DMS53 (cell line): Measurements from ENCODE around the gene NPHP4.

ENCODE experiments used
- DNase-seq: peaks from one replicate; lab custom pipeline; 2025; lab: John Stamatoyannopoulos, UW

The NPHP4 gene

DNA sequence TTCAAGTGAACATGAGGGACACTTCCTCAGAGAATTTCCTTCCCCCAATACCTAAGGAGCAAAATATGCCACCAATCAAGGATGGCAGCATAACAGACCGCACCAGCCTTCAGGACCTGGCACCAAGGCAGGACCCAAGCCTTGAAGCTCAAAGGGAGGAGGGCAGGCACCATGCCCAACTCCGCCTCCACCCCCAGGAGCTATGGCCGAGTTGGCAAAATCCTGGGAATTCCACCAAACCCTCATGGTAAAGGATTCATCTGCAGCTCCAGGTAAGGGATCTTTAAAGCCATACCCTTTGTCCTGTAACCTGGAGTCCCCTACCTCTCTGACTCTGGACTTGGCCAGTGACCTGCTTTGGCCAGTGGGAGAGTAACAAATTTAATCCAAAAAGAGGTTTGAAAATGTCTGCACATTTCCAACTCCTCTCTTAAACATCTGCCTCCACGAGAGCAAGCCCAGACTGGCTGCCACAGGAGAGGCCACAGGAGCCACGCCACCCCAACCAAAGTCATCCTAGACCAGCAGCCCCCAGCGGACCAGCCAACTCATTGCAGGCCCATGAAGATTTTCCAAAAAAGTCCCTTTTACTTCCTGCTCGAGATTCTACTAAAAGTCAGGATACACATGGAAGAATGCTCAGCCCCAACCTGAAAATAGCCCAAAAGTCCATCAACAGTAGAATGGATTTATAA is 41.9 kb downstream of the NPHP4 start:
- DNase-seq: no peak

DNA sequence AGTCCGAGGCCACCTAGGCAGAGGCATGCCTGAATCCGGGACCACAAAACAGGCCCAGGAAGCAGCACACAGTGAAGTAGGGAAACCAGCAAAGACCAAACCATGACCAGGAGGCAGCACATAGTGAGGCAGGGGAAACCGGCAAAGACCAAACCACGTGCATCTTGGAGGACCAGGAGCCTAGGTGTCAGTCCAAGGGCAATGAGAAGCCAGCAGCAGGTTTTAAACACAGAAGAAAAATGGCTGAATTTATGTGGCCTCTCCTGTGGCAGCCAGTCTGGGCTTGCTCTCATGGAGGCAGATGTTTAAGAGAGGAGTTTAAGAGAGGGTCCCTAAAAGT is 42.5 kb downstream of the NPHP4 start:
- no peak for DNase-seq

DNA sequence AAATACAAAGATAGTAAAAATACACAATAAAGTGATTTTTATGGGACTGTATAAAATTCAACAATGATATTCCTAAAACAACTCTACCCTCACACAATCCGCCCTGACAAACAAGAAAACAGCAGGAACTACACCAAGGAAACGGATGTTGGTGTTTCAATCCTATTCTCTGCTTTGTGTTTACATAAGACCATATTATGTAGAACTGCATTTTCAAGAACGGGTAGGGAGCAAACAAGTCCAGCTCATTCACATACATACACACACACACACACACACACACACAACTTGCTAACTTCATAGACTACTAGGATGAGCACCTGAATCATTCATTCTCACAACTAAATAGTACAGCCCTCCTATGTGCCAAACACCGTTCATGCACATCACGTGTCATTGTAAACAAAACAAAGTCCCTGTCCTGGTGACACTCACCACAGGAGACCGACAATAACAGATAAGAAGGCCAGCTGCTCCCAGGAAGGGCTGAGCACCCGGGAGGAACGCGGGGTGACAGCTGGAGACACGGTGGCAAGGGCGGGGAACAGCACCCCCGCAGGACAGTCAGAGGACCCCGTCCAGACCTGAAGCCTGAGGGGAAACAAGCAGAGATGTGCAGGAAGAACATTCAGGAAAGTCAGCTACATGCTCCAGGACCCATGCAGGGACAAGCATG is 43.0 kb downstream of the NPHP4 start:
- peak; percentile 90 for DNase-seq

DNA sequence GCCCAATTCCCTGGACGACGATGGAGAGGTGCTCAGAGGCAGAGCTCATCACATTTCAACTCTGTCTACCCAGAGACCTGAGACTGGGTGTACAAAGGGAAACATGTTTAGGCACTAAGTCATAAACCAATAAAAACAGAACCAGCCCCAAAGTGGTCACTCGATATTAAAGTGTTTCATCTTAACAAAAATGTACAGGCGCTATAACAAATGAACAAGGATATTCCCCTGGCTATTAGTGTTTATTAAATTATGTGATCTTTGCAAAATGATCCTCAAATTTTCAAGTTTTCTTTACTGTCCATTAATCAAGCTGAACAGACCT is 43.6 kb downstream of the NPHP4 start:
- no peak for DNase-seq

DNA sequence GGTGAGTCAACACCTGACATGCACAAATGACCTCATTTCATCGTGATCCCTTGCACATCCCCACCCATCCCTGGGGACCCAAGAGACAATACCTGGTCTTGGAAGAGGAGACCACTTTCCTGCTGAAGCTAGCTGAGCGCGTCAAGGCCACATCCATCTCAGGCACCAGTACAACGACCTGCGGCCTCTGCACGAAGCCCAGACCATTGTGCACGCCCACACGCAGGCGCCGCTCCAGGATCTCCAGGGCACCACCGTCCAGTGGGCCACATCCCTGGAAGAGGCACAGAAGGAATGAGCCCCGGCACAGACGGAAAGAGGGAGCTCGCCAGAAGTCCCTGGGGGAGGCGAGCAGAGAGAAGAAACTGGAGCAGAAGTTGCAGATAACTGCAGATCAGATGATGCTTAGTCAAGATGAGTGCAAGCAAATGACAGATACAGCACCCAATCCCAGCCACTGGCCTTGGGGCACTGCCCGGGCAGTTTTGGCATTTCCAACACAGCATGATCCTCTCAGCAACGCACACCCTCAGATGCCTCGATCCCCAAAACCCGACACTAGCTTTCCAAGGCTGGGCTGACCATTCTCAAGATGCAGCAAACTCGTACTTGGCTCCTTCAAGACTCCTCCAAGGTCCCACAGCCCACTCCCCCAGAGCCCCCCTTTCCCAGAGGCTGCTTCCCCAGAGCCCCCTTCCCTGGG is 44.1 kb downstream of the NPHP4 start:
- no peak for DNase-seq

DNA sequence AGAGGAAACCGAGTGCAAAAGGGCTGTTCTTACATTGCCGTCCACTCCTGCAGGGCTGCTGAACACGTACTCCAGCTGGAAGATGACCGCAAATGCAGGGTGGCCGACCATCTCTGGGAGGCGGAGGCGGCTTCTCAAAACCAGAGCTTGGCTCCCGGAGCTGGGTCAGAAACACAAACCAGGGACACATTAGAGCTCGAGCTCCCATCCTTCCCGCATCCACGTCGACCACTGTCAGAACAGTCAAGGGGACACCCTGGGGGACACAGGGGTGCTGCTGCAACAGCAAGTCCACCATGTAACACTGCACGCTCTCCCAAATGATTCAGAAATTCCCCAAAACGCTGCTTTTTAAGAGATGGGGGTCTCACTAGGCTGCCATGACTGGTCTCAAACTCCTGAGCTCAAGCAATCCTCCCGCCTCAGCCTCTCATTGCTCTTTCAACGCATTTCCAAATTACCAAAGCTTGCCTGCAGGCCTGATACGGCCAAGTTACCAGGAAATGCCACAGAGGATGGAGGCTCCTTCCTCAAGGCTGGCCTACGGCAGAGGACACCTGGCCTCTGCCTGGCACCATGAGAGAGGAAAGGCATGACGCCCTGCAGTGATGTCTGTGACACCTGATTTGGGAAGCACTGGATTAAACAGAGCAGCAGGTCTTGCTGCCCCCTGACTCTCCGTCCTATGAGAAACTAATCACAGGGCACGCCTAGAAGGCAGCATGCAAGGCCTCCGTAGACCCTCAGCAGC is 45.0 kb downstream of the NPHP4 start:
- DNase-seq: no peak

DNA sequence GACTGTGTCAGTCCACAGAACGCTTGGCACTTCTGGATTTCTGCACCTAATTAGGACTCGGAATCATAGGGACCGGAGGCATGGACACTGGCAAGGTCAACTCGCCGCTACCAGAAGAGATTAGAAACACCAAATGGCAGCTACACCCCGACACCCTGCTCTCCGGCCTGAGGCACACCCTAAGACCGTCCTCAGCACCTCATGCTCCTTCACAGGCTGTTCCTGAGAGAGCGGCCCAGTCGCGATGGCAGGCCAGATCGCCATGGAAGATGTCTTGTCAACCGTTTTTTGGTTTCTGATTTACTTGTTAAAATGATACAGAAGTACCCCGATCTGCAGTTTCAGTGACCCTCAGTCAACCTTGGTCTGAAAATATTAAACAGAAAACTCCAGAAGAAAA is 46.8 kb downstream of the NPHP4 start:
- no peak for DNase-seq

DNA sequence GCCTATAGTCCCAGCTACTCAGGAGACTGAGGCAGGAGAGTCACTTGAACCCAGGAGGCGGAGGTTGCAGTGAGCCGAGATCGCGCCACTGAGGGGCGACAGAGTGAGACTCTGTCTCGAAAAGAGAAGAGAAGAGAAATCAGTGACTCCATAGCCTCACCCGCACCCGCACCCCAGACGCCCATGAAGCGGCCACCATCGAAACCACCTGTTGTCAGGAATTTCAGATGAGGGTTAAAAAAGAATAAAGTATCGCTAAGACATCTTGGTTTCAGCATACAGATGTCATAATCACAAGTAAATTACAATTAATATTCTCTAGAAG is 47.4 kb downstream of the NPHP4 start:
- no peak for DNase-seq

DNA sequence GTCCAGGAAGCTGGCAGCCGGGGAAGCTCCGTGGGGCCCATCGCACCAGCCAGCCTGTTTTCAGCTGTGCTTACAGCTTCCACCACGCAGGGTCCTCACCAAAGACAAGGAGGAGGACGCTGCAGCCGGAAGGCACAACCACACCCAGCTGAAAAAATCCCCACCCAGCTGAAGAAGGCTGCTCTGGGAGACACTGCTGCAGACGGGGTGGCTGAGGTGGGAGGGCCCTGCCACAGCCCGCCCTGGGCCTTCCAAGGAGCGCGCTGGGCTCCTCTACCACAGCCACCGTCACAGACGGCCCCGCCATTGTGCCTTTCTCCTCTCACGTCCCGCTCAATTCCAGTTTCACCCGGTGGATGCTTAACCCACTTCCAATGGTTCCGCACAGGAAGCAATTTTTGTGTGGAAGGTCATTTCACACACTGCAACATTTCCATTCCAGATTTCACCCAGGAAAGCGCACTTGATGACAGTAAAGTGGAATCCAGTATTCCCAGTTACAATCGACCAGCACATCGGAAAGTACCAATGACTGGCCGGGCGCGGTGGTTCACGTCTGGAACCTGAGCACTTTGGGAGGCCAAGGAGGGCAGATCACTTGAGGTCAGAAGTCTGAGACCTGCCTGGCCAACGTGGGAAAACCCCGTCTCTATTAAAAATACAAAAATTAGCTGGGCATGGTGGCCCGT is 47.9 kb downstream of the NPHP4 start:
- DNase-seq: no peak

DNA sequence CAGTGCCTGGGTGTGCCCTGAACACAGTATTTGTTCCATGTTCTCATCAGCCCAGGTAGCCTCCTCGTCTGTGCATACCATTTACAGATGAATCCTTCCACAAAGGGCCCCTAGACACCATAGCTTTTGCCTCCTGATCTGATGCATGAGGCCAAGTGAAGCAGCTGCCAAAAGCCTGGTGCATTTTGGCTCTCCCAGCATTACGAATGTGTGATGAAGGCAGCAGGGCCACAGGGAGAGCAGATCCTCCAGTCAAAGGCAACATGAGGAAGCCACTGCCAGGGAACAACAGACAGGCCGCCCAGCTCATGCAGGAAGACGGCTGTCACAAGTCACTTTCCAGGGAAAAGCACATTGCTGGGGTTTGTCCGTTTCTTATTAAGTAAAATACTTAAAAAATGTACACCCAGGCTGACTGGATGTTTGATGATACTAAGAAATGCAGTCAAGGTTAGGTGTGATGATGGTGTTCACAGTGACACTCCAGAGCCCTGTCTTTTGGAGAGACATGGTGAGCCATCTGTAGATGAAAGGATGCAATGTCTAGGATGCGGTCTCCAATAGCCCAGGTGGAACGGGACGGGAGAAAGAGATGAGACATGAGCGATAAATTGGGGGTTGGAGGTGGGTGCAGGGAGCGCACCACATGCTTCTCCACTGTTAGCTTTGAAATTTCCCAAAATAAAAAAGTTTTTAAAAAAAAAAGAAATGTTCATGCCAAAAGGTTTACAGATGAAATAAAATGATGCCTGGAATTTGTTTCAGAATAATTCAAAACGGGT is 48.7 kb downstream of the NPHP4 start:
- no peak for DNase-seq

DNA sequence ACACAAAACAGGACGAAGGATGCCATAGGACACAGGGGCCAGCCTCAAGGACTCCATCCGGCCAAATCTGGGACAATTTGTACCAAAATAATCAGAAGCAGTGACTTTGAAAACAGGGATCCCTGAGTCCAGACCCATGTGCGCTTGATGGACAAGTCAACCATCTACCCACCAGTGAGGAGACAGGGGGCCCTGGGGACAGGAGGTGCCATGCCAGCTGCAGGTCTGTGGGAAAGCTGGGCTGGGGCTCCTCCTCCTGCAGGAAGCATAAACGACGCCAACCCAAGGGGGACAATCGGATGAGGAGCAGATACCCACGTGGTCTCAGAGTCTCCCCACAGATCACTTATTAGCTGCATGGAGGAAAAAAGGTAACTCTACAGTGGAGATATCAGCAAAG is 50.6 kb downstream of the NPHP4 start:
- no peak for DNase-seq

DNA sequence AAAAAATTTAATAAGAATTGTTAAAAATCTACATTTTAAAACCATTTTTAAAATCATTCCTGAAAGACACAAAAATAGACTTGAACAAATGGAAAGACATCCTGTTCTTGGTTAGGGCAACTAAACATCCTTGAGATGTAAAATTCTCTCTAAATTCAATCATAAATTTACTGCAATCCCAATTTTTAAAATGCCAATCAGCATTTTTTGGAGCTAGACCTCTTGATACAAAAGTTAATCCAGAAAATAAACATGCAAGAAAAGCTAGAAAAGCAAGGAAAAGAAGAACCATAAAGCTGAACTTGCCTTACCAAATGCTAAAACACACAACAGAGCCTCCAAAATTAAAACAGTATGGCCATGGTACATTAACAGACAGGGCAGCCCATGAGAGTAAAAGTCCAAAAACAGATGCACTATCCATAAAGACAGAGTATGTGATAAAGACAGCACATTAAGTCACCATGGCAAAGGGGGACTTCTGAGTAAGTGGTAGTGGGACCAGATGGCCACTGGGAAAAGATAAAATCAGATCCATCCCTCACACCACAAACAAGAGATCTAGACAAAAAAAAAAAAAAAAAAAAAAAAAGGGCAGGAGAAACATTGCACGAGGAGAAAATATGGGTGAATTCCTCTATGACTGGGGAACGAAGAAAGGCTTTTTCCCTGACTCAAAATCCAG is 51.4 kb downstream of the NPHP4 start:
- no peak for DNase-seq

DNA sequence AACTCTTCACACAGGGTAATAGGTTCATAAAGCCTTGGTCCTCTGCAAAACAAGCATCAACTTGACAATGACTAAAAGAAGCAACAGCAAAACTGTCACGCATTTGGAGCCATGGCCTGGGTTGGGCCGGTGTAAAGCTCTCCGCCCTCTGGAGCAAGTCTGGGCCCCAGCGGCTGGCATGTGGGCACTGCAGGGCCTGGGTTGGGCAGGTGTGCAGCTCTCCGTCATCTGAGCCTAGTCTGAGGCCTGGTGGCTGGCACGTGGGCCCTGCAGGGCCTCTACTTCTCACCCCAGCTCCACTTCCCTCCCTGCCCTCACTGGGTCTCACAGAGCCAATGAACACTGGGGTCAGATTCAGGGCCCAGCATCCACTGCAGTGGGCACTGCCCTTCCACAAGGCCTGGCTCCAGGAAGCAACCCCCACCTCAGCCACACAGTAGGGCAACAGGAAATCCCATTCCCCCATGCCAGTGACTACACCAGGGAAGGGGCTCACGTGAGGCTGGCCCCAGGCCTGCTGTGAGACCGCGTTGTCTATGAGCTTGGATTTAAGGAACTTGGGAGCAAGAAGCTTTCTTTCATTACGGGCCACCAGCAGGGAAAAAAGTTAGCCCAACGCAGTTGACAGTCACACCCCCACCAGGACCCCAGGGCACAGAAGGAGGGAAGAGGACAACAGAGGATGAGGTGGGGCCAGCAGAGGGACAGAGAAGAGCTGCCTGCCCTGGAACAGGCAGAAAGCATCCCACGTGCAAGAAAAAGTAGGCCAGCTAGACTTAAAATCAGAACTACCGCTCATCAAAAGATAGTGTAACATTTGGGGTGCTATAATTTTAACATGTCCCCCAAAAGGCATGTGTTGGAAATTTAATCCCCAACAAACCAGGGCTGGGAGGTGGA is 52.7 kb downstream of the NPHP4 start:
- no peak for DNase-seq

DNA sequence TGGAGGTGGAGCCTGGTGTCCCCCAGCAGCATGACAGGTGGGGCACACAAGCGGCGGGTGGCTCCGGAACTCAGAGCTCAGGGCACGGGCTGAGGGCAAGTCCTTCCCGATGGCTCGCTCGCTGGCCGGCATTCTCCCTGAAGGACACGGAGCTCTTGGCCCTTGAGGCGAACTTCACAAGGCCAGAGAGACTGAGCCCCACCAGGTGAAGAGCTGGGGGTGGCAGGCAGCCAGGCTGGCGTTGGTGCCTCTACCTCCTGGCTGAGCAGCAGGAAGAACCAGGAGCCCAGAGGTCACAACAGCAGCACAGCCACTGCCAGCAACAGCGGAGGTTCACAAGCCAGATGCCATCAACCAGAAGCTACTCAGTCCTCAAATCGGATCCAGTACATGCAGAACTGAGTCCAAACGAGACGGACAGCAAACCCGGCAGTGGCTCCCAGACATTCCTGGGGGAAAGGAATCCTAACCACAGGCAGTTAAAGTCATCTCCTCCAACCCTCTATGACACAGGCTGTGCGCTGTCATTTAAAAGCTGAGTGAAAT is 54.1 kb downstream of the NPHP4 start:
- DNase-seq: no peak

DNA sequence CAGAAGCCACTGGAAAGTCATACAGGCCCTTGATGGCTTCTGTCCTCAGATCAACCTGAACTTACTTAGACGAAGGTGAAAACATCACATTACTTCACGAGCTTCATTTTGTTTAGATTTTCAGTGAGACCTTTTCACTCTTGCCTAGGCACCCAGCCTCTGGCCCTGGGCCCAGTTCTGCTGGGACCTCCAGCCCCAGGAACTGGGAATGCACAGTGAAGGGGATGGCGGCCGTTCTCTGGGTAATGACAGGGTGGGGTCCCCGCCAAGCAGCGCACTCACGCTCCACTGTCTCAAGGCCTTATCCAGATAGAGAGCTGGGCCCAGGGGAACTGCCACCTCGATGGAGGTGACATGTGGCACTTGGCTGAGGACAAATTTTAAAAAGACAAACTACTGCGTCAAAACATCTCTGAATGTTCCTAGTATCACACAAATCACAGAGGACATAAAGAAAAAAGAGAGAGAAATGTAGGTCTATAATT is 54.8 kb downstream of the NPHP4 start:
- DNase-seq: no peak

DNA sequence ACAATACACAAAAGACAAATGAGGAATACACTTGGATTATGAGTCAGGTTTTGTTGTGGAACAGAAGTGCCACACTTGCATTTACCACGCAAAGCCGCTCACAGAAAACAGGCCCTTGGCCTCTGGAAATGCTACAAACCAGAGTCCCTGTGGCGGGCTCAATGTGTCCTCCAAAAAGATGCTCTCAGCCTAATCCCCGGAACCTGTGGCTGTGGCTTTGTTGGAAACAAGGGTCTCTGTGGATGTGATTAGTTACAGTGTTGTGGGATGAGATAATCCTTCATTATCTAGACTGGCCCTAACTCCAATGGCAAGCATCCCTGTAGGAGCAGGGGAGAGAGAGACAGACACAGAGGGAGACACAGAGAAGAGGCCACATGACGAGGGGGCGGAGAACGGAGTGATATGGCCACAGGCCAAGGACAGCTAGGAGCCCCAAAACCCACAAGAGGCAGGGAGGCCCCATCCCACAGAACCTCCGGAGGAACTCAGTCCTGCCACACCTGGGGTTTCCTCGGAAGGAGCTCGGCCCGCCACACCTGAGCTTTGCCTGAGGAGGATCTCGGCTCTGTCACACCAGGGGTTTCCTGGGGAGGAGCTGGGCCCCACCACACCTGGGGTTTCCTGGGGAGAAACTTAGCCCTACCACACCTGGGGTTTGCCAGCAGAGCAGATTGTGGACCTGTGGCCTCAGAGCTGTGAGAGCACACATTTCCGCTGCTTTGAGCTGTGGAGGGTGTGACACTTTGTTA is 55.4 kb downstream of the NPHP4 start:
- no peak for DNase-seq

DNA sequence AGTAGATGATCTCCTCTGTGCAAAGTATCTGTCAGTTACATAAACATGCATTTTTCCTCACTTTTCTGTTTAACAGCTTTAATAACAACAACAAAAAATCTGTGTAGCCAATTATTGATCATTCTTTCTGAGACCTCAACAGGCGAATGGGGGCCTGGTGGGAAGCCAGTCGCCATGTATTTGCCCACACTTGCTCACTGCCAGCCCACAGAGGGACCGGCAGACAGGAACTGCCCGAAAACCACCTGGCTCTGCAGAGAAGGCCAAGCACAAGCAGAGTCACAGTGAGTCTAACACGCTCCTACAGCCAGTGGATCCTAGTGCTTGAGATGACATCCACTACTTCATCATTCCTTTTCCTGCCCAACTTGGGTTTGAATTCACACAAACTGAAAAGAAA is 56.1 kb downstream of the NPHP4 start:
- no peak for DNase-seq

DNA sequence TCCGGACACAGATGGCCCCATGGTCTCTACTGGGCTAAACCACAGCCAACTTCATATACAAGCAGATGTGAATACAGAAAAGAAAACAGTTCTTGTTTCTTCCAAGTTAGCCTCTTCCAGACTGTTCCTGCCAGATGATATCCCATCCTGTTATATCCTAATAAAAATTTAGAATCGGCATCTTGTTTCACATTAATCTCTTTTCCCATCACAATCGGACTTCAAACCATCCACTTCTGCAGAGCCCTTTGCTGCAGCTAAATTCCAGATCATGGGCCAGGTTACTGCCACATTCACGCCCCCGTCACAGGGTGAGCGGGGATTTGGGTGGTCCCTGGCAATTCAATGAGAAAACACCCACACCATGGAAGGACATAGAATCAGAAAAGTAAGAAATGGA is 57.2 kb downstream of the NPHP4 start:
- DNase-seq: no peak
